SK-N-DZ (cell line): Measurements from ENCODE around the gene ABL2.
"Not testable (repeated sequence)": the region's sequence is repeated elsewhere in the genome, so short reads cannot be mapped to it uniquely, and the experiment has no call there.

ENCODE experiments used
- DNase-seq: peaks from one replicate; pipeline ENCODE4 v3.0.0-alpha.2; 2015; ENCODE audit warnings: low spot score

The ABL2 gene

DNA sequence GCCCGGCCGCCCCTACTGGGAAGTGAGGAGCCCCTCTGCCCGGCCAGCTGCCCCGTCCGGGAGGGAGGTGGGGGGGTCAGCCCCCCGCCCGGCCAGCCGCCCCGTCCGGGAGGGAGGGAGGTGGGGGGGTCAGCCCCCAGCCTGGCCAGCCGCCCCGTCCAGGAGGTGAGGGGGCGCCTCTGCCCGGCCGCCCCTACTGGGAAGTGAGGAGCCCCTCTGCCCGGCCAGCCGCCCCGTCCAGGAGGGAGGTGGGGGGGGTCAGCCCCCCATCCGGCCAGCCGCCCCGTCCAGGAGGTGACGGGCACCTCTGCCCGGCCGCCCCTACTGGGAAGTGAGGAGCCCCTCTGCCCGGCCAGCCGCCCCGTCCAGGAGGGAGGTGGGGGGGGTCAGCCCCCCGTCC, 93.8 kb downstream of the ABL2 start:
- not testable (repeated sequence) for DNase-seq

DNA sequence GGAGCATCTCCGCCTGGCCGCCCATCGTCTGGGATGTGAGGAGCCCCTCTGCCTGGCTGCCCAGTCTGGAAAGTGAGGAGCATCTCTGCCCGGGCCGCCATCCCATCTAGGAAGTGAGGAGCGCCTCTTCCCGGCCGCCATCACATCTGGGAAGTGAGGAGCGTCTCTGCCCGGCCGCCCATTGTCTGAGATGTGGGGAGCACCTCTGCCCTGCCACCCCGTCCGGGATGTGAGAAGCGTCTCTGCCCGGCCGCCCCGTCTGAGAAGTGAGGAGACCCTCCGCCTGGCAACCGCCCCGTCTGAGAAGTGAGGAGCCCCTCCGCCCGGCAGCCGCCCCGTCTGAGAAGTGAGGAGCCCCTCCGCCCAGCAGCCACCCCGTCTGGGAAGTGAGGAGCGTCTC, 94.3 kb downstream of the ABL2 start:
- DNase-seq = not testable (repeated sequence)

DNA sequence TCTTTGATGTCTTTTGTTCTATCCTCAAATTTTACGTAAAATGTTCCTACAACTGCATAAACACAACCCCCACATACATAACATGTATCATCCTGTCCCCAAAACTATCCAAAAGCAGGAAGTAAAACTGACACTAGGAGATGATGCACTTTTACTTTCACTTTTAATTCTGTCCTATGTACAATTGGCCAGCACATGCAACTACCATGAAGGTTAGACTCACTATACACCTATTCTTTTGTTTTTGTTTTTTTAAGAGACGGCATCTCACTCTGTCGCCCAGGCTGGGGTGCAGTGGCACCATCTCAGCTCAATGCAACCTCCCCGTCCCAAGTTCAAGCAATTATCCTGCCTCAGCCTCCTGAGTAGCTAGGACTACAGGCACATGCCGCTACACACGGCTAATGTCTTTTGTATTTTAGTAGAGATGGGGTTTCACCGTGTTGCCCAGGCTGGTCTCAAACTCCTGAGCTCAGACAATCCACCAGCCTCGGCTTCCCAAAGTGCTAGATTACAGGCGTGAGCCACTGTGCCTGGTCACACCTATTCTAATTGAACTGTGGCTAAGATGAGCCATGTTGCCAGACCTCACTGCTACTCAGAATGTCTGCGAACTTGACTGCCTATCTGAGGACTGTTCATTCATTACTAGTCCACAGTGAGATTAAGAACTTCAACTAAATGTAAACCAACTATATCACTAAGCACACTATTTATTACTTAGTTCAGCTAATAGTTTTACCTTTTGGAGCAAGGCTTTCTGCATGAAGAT, 99.6 kb downstream of the ABL2 start:
- DNase-seq = no peak

DNA sequence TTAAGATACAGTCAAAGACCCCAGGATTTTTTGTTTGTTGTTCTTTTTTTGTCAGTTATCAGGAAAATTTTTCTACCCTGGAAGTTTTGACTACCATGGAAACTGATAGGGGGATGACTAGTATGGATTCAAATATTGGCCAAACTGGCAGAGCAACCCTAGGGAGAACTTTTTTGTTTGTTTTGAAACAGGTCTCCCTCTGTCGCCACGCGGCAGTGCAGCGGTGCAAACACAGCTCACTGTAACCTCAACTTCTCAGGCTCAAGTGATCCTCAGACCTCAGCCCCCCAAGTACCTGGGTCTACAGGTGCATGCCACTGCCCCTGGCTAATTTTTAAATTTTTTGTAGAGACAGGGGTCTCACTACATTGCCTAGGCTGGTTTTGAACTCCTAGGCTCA, 101.0 kb downstream of the ABL2 start:
- no peak for DNase-seq

DNA sequence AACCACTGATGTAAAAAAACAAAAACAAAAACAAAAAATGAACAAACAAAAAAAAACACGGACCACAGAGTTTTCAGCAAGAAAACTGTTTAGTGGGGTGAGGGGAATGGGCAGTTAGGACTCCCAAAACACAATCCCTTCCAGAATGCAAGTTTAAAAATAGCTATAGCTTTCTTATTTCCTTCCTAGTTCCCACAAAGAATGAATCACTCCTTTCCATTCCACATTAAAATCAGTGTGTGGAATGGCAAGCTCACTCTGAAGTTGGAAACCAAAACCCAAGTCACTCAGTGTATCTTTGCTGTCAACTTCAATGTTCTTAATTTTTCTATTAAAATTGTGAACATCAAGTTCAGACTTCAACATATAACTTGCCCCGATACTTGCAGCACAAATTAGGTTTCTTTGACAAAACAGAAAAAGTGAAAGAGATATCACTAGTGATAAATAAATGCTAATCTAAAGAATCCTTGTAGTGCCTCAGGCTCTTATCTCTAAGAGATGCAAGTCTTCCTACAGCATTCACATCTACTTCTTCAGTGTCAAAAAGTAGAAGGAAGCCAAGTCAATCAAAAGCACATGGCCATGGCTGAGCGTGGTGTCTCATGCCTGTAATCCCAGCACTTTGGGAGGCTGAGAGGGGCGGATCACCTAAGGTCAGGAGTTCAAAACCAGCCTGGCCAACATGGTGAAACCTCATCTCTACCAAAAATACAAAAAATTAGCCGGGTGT, 102.1 kb downstream of the ABL2 start:
- DNase-seq = no peak

DNA sequence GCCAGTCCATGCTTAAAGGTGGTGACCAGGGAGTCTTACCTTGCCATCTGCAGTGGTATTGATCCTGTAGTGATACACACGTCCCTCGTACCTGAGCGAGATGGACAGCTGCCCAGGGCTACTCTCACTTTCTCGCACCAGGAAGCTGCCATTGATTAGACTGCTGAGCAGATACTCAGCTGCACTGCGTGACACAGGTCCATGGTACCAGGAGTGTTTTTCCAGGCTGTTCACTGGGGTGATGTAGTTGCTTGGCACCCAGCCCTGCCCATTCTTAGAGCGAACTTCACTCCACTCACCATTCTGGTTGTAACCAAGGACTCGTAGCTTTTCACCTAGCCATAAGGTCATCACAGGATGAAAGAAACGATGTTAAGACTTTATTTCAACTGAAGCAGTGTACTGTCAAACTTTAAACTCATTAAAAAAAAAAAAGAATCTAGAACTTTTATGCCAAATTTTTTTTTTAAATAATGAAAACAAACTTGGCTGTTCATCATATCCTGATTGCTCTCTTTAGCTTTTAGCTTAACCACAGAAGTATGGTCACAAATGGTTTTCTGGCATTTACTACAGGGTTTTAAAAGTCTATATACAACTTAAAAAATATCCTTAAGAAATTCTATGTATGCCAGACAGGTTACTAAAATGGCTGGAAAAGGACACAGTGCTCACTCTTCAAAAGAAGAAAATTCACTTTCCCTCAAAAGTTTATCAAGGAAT, 103.0 kb downstream of the ABL2 start:
- DNase-seq = no peak

DNA sequence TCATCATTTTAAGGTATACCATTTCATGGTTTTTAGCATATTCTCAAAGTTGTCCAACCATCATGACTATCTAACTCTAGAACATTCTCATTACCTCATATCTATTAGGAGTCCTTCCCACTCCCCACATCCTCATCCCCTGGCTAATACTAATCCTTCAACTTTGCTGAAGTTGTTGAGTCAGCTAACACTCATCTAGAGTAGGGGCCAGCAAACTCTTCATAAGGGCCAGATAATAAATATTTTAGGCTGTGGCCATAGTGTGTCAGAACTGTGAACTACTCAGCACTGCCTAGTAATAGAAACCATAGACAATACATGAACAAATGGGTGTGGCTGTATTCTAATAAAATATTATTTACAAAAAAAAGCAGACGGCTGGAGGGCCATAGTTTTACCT, 104.6 kb downstream of the ABL2 start:
- no peak for DNase-seq

DNA sequence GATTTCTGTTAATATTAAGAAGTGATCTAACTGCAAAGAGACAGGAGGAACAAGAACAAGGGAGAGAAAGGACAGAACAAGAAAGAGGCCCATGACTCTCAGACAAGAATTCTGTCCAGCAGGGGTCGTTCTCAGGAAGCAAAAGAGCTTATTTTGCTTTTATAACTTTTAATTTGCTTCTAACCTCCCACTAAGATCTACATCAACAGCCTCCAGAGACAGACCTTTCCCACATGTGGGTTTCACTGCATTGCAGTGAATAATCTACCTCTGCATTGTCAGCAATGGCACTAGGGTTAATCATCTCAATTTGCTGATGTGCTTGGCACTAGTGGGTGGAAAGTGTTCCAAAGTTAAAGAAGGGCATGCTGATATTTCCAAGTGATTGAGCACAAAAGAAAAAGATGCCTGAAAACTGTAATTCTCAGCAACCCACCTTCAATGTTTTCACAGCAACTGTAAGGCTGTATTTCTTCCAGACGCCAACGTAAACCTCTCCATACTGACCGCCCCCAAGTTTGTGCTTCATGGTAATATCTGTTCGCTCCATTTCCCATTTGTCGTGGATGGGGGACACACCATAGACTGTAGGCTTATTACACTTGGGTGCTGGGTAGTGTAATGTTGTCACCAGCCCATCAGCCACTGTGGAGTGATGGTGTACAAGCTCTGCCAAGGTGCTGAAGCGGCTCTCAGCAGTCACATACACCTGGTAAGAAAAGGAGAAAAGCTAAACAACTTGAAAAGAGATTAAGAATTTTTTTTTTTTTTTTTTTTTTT, 108.1 kb downstream of the ABL2 start:
- DNase-seq = no peak

DNA sequence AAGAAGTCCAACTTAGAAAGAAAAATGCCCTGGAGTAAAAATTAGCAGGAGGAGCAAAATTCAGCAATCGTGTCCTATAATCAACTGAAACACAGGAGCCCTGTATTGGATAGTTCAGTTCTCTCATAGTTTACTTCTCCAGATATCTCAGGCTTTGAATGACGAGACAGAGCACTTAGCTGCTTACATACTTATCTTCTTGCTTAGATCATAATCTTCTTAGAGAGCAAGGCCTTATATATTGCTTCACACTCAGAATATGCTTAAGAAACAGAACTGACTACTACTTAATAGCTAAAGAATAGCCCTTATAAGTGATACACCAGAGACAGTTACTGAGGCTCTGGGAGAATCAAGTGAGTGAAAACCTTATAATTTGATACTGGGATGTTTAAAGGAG, 108.7 kb downstream of the ABL2 start:
- no peak for DNase-seq

DNA sequence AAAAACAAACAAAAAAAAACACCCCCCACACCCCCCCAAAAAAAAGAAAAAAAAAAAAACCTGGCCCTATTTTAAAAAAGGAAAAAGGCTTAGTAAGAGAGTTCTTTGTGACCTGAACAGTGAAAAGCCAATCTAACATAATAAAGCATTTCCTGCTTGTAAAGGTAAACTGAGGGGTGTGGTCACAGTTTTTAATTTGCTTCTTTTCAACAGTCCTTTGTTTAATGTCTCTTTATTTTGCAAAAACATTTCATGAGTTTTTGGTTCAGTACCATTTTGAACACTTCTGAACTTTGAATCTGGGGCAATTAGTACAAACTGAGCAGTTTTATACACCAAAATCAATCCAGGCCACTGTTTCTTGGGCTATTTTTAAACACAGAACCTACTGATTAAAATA, 110.0 kb downstream of the ABL2 start:
- DNase-seq = no peak

DNA sequence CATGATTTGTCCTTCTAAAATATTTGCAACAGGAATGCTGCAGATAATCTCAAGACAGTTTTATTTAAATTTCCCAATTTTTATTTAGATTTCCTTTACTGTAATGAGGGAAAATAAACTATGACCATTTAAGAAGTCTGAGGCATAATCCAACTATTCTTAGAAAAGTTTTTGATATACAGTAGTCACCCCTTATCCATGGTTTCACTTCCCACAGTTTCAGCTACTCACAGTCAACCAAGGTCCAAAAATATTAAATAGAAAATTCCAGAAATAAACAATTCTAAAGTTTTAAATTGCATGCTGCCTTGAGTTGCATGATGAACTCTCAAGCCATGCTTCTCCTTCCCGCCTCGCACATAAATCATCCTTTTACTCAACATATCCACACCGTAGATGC, 114.3 kb downstream of the ABL2 start:
- DNase-seq = no peak

DNA sequence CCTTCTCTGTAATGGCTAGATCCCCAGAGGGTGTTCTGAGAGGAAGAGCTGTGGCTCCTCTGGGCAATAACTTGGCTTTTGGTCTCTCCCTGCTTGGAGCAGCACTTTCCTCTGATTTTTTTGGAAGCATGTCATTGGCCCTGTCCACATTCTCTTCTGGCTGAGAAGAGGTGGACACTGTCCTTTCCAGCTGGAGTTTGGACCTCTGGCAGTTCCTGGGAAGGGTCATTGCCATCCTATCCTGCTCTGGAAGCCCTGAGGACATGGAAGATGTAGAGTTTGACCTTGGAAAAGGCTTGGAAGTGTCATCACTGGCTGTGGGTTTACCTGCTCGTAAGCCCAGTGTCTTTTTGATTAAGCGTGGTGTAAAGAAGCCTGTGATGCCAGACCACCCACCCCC, 120.8 kb downstream of the ABL2 start:
- DNase-seq = no peak

DNA sequence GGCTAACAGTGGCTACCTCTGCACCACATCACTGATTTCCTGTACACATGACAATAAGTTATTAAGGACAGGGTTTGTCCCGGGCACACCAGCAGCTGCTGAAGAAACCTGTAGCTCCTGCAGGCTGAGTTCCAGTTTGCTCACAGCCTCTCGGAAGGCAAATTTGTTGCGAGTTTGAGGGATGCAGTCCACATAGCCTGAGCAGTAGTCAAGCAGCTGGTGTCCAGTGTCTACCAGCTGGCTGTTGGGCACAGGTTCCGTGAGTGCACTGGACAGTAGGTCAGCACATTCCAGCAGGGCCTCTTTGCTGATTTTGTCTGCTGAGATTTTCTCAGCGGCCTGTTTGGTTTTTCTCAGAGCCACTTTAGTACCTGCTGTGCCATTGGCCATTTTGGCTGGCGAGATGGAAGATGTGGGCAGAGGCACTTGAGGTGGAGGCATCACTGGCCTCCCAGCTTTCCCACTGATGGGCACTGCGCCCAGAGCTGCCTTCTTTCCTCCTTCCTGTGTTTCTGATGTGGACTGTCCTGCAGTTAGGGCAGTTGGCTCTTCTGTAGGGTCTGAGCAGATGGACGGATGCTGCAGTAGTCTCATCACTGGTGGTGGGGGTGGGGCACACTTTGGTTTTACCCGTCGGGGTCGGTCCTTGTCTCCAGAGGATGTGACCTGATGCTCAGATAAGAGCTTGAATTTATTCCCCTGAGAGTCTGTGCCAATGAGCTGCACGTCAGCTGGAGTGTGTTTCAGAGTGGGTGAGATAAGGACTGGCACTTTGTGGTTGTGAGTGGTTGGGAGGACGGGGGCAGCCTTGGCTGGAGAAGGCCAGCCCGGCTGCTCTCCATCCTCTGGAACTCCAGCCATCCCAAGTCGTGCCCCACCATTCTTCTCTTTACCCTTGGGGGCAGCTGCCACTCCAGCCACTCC, 121.5 kb downstream of the ABL2 start:
- no peak for DNase-seq

DNA sequence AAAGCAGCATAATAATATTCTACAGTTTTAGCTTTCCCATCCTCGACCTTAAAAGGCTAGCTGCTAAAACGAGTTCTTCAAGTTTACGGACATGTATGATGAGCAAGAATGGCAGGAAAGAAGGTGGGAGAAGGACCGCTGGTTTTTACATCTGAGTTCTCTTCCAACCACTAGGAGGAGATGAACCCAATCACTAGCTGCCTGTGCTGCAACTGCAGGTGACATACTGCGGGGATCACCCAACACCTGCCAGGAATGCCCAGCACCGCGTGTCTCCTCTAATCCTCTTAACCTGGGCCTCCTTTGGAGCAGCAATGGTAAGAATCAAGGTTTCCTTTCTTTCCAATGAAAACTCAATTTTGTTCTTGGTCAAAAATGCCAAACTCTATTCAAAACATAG, 124.1 kb downstream of the ABL2 start:
- DNase-seq = no peak

DNA sequence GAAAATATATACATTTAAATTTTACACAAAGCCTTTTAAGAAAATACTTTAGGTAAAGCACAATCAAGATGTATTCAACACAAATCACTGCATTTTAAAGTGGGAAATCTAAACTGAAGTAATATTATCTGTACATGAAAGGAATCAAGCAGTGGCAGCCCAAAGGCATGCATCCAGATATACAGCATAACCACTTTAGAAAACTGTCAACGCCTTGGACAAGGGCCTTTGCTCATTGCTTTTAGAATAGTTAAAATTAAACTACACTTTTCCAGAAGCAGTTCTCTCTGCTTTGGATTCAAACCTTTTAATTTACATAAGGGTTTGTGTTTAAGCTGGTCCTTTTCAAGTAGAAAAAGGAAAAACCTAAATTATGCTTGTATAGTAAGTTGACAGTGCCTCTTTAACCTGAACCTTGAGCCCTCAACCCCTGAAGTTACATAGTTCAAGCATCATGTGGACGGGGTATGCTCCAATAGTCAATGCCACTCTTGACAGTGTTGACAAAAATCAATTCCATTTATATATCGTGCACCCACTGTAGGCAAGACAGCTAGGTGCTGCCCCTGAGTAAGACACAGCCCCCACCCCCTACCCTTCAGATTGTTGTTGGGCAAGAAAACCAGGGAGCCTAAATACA, 124.7 kb downstream of the ABL2 start:
- DNase-seq = no peak

DNA sequence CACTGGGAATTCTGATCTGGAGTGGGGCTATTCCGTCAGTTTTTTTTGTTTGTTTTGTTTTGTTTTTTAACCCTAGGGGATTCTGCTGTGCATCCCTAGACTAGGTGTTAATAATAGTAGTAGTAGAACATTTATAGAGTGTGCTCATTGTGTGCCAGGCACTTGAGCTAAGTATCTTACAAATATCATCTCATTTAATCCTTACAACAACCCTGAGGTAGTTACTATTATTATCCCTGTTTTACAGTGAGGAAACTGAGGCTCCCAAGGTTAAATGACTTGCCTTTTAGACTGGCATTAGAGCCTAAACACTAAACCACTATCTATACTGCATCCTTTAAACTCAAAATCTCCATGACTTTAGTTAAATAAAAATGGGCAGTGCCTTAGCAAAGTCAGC, 125.5 kb downstream of the ABL2 start:
- no peak for DNase-seq

DNA sequence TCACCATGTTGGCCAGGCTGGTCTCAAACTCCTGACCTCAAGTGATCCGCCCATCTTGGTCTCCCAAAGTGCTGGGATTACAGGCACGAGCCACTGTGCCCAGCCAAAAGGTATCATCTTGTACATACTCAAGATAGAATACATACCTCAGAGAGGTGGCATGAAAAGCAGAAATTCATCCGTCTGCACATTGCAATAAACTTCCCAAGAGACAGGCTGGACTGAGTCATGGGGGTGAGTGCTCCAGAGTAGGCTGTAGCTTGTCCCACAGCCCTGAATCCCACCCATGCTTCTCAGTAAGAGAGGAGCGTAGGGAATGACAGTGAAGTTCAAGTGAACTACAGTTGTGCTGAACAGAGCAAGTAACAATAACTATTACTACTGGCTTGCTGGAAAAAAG, 127.9 kb downstream of the ABL2 start:
- DNase-seq = no peak

DNA sequence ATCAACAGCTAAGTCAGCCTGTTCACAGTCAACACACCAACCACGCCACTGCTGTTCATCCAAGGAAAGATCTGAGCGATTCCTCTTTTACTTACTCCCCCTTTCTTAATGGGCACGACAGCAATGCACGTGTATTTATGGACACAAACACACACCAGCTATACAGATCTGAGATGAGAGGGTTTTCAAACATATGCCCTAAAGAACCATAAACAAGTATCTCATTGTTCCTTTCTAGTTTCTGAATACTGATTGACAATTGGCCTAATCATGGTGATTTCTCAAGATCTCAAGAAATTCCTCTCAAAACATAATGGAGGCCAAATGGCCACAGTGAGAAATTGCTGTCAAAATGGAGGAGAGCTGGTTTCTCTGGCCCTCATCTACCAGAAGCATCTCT, 129.6 kb downstream of the ABL2 start:
- no peak for DNase-seq

DNA sequence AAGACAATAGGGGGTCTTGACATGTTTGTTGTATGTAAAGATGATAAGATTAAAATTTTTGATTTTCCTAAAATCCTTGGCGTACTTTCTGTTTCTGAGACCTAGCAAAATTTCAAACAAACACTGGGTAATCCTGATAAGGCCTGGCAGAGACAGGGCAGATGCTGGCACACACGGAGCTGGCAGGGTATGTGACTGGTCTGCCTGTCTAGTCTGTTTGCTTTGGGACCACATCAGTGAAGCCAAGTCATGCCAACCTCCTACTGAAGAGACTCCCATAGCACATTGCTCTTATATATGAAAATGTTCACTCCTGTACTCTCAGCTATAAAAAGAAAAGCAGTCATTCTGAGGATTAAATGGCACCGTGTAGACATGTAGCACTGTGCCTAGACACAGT, 133.6 kb downstream of the ABL2 start:
- no peak for DNase-seq

DNA sequence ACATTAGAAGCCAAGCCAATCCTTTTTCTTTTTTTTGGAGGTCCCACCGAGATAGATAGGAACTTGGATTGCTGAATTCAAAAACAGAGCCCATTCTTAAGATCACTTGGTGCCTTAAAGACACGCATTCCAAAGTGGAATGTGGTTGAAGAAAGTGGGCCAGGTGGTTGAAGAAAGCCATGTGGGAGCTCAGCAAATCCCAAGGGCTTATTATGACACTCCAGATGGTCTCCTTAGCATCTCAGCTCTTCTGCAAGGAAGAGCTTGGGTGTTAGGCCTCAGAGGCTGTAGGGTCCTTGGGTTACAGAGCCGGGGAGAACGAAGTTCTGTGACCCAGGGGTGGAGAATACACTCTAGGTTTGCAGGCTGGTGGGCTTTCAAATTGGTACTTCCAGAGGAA, 134.1 kb downstream of the ABL2 start:
- no peak for DNase-seq
